Measurements from ENCODE around the gene CRYBG3. TPM values are rescaled to one million over a fixed set of nuclear protein-coding genes. Genes with fewer than 3 reads are reported as not detected.

CRYBG3 gene
- total and polyA plus RNA-seq, 4 donors = 3.8 to 64.0 (median 15.3) TPM

DNA sequence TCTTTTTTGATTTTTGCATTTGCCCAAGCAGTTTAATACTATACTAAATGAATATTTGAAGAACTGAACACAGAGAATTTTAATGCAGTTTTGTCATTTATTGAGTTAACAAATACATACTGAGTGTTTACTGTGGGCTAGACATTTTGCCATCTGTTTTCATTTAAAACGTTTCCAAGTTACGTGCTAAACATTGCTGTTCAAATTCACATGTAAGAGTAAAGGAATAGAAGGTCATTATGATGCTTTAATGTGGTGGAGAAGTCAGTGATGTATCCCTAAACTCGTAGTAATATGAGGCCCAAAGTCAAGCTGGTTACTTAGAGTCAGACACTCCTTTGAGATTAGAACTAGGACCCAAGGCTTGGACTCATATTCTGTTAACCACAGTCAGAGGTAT, 49.4 kb downstream of the CRYBG3 start:
- Histone ChIP-seq H3K4me3 (no peak overlapping the region), H3K27ac (ENCODE audit: low read depth in 1 of 2, low read length in 1 of 2) (no peak overlapping the region), H3K4me1 (ENCODE audit: control insufficient read depth in 5 of 5, insufficient read depth in 5 of 5, low read length in 5 of 5) (peaks cover 0 to 27% (median 0%) of the 10 kb centered on the region in 5 donors), H3K9me3 (ENCODE audit: control insufficient read depth in 4 of 4, insufficient read depth in 3 of 4, low read length in 3 of 4) (no peaks in the 10 kb centered on the region), H3K27me3 (ENCODE audit: control insufficient read depth in 3 of 3, insufficient read depth in 3 of 3, low read length in 2 of 3) (no peaks in the 10 kb centered on the region), H3K9ac (ENCODE audit: insufficient read depth in 1 of 2, low read length in 2 of 2) (no peak overlapping the region), H3K36me3 (ENCODE audit: control insufficient read depth in 4 of 4, insufficient read depth in 4 of 4, low read length in 4 of 4) (peaks cover 0 to 6% (median 2%) of the 10 kb centered on the region in 4 donors)
- TF ChIP-seq, protein P1, sequence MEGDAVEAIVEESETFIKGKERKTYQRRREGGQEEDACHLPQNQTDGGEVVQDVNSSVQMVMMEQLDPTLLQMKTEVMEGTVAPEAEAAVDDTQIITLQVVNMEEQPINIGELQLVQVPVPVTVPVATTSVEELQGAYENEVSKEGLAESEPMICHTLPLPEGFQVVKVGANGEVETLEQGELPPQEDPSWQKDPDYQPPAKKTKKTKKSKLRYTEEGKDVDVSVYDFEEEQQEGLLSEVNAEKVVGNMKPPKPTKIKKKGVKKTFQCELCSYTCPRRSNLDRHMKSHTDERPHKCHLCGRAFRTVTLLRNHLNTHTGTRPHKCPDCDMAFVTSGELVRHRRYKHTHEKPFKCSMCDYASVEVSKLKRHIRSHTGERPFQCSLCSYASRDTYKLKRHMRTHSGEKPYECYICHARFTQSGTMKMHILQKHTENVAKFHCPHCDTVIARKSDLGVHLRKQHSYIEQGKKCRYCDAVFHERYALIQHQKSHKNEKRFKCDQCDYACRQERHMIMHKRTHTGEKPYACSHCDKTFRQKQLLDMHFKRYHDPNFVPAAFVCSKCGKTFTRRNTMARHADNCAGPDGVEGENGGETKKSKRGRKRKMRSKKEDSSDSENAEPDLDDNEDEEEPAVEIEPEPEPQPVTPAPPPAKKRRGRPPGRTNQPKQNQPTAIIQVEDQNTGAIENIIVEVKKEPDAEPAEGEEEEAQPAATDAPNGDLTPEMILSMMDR (IDR thresholded peaks at IDR 0.05; ENCODE audit: control extremely low read depth, extremely low read depth) = no peak
- ATAC-seq (ENCODE audit: insufficient read depth, low FRiP score) (no peak), DNase-seq (peak in 2 of 3 donors; percentile 46 to 49)
- WGBS, 2 donors = 75 to 76% methylated on average over 3 of the region's 3 CpGs

DNA sequence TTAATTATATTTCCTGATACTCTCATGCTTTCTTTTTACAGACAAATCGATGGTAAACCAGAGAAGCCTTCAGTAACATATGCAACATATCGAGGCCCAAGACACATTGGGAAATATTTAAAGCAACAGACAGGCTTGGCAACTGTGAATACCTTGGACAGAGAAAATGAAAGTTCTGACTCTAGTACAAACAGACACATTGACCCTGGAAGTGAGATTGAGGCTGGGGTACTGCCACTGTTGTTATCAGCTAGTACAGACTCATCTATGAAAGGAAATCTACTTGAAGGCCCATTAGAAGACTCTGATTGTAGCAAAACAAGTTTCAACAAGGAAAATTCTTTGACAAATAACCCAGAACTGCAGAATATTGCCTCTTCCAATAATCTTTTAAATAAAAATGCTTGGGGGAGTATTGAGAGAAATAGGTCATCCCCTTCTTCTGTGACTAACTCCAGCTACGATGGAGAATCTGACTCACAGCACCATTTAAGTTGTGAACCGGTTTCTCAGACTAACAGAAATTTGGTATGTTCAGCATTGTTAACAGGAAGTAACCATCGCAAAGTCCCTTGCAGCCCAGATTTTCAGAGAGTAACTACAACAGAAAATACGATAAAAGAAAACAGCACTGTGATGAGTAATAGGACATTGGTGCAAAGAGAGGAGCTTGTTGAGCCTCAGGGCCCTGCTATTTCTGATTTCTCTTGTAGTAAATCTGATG, 50.2 kb downstream of the CRYBG3 start:
- ATAC-seq (ENCODE audit: insufficient read depth, low FRiP score) (peak; percentile 70), DNase-seq (peak; percentile 22 to 78 (median 75))
- peaks cover 0 to 6% (median 2%) of the 10 kb centered on the region in 4 donors for H3K36me3 ChIP-seq (ENCODE audit: control insufficient read depth in 4 of 4, insufficient read depth in 4 of 4, low read length in 4 of 4)
- TF ChIP-seq, protein P1 (IDR thresholded peaks at IDR 0.05; ENCODE audit: control extremely low read depth, extremely low read depth) = no peak
- no peaks in the 10 kb centered on the region for H3K9me3 ChIP-seq (ENCODE audit: control insufficient read depth in 4 of 4, insufficient read depth in 3 of 4, low read length in 3 of 4)
- peaks cover 0 to 27% (median 7%) of the 10 kb centered on the region in 5 donors for H3K4me1 ChIP-seq (ENCODE audit: control insufficient read depth in 5 of 5, insufficient read depth in 5 of 5, low read length in 5 of 5)
- peak overlapping the region in 1 of 2 donors; percentile 57 for H3K9ac ChIP-seq (ENCODE audit: insufficient read depth in 1 of 2, low read length in 2 of 2)
- no peaks in the 10 kb centered on the region for H3K27me3 ChIP-seq (ENCODE audit: control insufficient read depth in 3 of 3, insufficient read depth in 3 of 3, low read length in 2 of 3)
- no peak overlapping the region for H3K27ac ChIP-seq (ENCODE audit: low read depth in 1 of 2, low read length in 1 of 2)
- WGBS, 2 donors = 76 to 87% methylated on average over 6 of the region's 6 CpGs
- H3K4me3 ChIP-seq = no peak overlapping the region

DNA sequence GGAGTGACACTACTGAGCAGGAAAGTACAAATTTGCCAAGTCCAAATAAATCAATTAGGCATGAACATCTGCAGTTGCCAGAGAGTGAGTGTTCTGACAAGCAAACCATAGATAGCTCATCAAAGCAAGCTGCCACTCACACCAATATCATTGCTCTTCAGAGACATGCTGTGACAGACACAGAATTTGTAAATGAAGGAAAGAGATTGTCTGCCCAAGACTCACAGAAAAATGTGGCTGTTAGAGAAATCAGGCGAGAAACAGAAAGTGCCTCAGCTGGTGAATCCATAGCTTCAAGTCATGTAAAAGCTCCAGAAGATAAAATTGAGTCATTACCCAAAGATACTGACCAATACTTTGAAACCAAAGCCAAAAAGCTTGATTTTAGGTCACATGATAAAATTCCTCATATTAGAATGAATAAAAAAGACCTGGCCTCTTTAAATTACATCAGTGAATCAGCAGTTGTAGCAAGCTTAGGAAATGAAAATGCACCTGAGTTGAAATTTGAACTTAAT, 50.8 kb downstream of the CRYBG3 start:
- Histone ChIP-seq H3K9me3 (ENCODE audit: control insufficient read depth in 4 of 4, insufficient read depth in 3 of 4, low read length in 3 of 4) (no peaks in the 10 kb centered on the region), H3K4me3 (no peak overlapping the region), H3K27me3 (ENCODE audit: control insufficient read depth in 3 of 3, insufficient read depth in 3 of 3, low read length in 2 of 3) (no peaks in the 10 kb centered on the region), H3K4me1 (ENCODE audit: control insufficient read depth in 5 of 5, insufficient read depth in 5 of 5, low read length in 5 of 5) (peaks cover 0 to 27% (median 7%) of the 10 kb centered on the region in 5 donors), H3K36me3 (ENCODE audit: control insufficient read depth in 4 of 4, insufficient read depth in 4 of 4, low read length in 4 of 4) (peaks cover 0 to 9% (median 3%) of the 10 kb centered on the region in 4 donors), H3K9ac (ENCODE audit: insufficient read depth in 1 of 2, low read length in 2 of 2) (peak overlapping the region in 1 of 2 donors; percentile 57), H3K27ac (ENCODE audit: low read depth in 1 of 2, low read length in 1 of 2) (no peak overlapping the region)
- ATAC-seq (ENCODE audit: insufficient read depth, low FRiP score) = no peak
- TF ChIP-seq, protein P1 (IDR thresholded peaks at IDR 0.05; ENCODE audit: control extremely low read depth, extremely low read depth) = no peak
- 91 to 93% methylated on average over 1 of the region's 1 CpG for WGBS, 2 donors
- no peak for DNase-seq
